Inflammatory macrophage treated with lipopolysaccharide for 1 hour (primary cell): Measurements from ENCODE around the gene NIT2.
"Not testable (repeated sequence)": the region's sequence is repeated elsewhere in the genome, so short reads cannot be mapped to it uniquely, and the experiment has no call there.

Experiments used
- DNase-seq, 2 donors: peaks; one replicate each; pipeline ENCODE4 v3.0.0-alpha.2; 2020 to 2022

Gene NIT2

GRCh38 chr3:100334488-100335351 is at the start of gene NIT2:
NIT2 (plus strand) TSS chr3:100334757; CDS start chr3:100334792, 35 bp downstream.
- DNase-seq, result peak; percentile 64 to 66

GRCh38 chr3:100288288-100288894 is 46.2 kb upstream of the NIT2 start:
- no peak for DNase-seq

GRCh38 chr3:100289339-100289738 is 45.2 kb upstream of the NIT2 start:
- peak; percentile 10 to 22 for DNase-seq

- no peak for DNase-seq
These were observed 39.5 kb upstream of the NIT2 start for GRCh38 chr3:100295089-100295488.

GRCh38 chr3:100297784-100298183 is 36.8 kb upstream of the NIT2 start:
- DNase-seq, result no peak

GRCh38 chr3:100299016-100299415 is 35.5 kb upstream of the NIT2 start:
- peak; percentile 78 to 85 for DNase-seq

GRCh38 chr3:100306695-100307094 is 27.9 kb upstream of the NIT2 start:
- no peak for DNase-seq

- DNase-seq, result no peak
These were observed 24.1 kb upstream of the NIT2 start for GRCh38 chr3:100310355-100310965.

- peak in 1 of 2 donors; percentile 12 for DNase-seq
These were observed 23.5 kb upstream of the NIT2 start for GRCh38 chr3:100311011-100311410.

GRCh38 chr3:100316641-100317069 is 17.9 kb upstream of the NIT2 start:
- peak; percentile 51 to 79 for DNase-seq

- DNase-seq, result no peak
These were observed 16.6 kb upstream of the NIT2 start for GRCh38 chr3:100317912-100318311.

GRCh38 chr3:100319951-100320350 is 14.6 kb upstream of the NIT2 start:
- DNase-seq, result no peak

GRCh38 chr3:100324044-100324443 is 10.5 kb upstream of the NIT2 start:
- no peak for DNase-seq

GRCh38 chr3:100325827-100326226 is 8.7 kb upstream of the NIT2 start:
- DNase-seq, result no peak

- DNase-seq, result not testable (repeated sequence)
These were observed 7.2 kb upstream of the NIT2 start for GRCh38 chr3:100327377-100327776.

GRCh38 chr3:100329800-100330489 is 4.6 kb upstream of the NIT2 start:
- DNase-seq, result no peak

GRCh38 chr3:100330651-100331050 is 3.9 kb upstream of the NIT2 start:
- DNase-seq, result no peak

- no peak for DNase-seq
These were observed 2.9 kb upstream of the NIT2 start for GRCh38 chr3:100331660-100332059.

- no peak for DNase-seq
These were observed 1.5 kb upstream of the NIT2 start for GRCh38 chr3:100333051-100333450.

GRCh38 chr3:100333970-100334487 is 528 bp upstream of the NIT2 start:
- DNase-seq, result no peak

GRCh38 chr3:100335434-100335833 is 877 bp downstream of the NIT2 start:
- peak; percentile 73 to 77 for DNase-seq

- DNase-seq, result not testable (repeated sequence)
These were observed 1.7 kb downstream of the NIT2 start for GRCh38 chr3:100336229-100336628.

GRCh38 chr3:100338911-100339310 is 4.4 kb downstream of the NIT2 start:
- DNase-seq, result no peak
